Neural cell (in vitro differentiated cells): ENCODE results near the gene SCN8A. TPM values are rescaled to one million over a fixed set of nuclear protein-coding genes. Genes with fewer than 3 reads are reported as not detected.

Experiments used
- H2AFZ ChIP-seq: fragments of 200-600, 300-800 bp; sonication (generic), shearing (Covaris generic); 2 replicates; pipeline ENCODE4 v1.6.0; 2014; ENCODE audit warnings: low read depth, mild to moderate bottlenecking, antibody characterized with exemption, low read length, moderate library complexity
- H3F3A ChIP-seq: fragments of 200-600 bp; shearing (Covaris generic); 2 replicates; pipeline ENCODE4 v1.6.1; 2016; ENCODE audit warnings: mild to moderate bottlenecking, moderate library complexity, mixed read lengths, antibody characterized with exemption, low read length; ENCODE audit not compliant: insufficient read depth, poor library complexity, severe bottlenecking
- H3K27ac ChIP-seq: fragments of 200-600, 300-800 bp; sonication (generic), shearing (Covaris generic); 2 replicates; pipeline ENCODE4 v1.5.1; 2014; ENCODE audit warnings: mild to moderate bottlenecking, low read length, moderate library complexity
- H3K27me3 ChIP-seq: fragments of 300-800, 200-600 bp; sonication (generic), shearing (Covaris generic); 2 replicates; pipeline ENCODE4 v1.6.0; 2014; ENCODE audit warnings: mild to moderate bottlenecking, low read depth, low read length, moderate library complexity; ENCODE audit not compliant: insufficient read depth
- H3K36me3 ChIP-seq: fragments of 300-800, 200-600 bp; sonication (generic), shearing (Covaris generic); 2 replicates; pipeline ENCODE4 v1.5.1; 2014; ENCODE audit warnings: mild to moderate bottlenecking, antibody characterized with exemption, low read length, moderate library complexity; ENCODE audit not compliant: insufficient read depth
- H3K4me2 ChIP-seq: fragments of 300-800, 200-600 bp; sonication (generic), shearing (Covaris generic); 2 replicates; pipeline ENCODE4 v1.6.0; 2014; ENCODE audit warnings: mild to moderate bottlenecking, low read length
- H3K4me3 ChIP-seq: fragments of 300-800, 200-600 bp; sonication (generic), shearing (Covaris generic); 2 replicates; pipeline ENCODE4 v1.5.1; 2014; ENCODE audit warnings: mild to moderate bottlenecking, low read length, moderate library complexity
- H3K79me2 ChIP-seq: fragments of 200-600 bp; shearing (Covaris generic); replicated peaks from 2 replicates; pipeline ENCODE4 v1.6.0; 2014; ENCODE audit warnings: mild to moderate bottlenecking, low read length, moderate library complexity; ENCODE audit not compliant: insufficient read depth
- H3K9ac ChIP-seq: fragments of 300-800, 200-600 bp; sonication (generic), shearing (Covaris generic); 2 replicates; pipeline ENCODE4 v1.6.1; 2016; ENCODE audit warnings: mild to moderate bottlenecking, low read length, mixed read lengths
- H3K9me2 ChIP-seq: fragments of 200-600 bp; shearing (Covaris generic); 2 replicates; pipeline ENCODE4 v1.6.1; 2016; ENCODE audit warnings: mild to moderate bottlenecking, low read length, mixed read lengths; ENCODE audit not compliant: insufficient read depth
- H3K9me3 ChIP-seq: fragments of 200-600, 300-800 bp; sonication (generic), shearing (Covaris generic); 2 replicates; pipeline ENCODE4 v1.6.1; 2016; ENCODE audit warnings: mild to moderate bottlenecking, mixed run types, low read length, moderate library complexity, mixed read lengths
- H4K20me1 ChIP-seq: fragments of 200-600 bp; shearing (Covaris generic); 2 replicates; pipeline ENCODE4 v1.6.1; 2016; ENCODE audit warnings: mild to moderate bottlenecking, mixed run types; ENCODE audit not compliant: insufficient read depth
- CTCF ChIP-seq: fragments of 450-650 bp; IDR thresholded peaks from 2 replicates; pipeline ENCODE4 v1.5.1; 2014; ENCODE audit warnings: antibody characterized with exemption, mild to moderate bottlenecking, moderate library complexity; ENCODE audit not compliant: poor library complexity, severe bottlenecking
- EP300 ChIP-seq: fragments of 450-650 bp; conservative IDR thresholded peaks from 2 replicates; pipeline ENCODE4 v1.6.1; 2014; ENCODE audit warnings: antibody characterized with exemption, mild to moderate bottlenecking, moderate library complexity; ENCODE audit not compliant: poor library complexity, severe bottlenecking
- EZH2 ChIP-seq: fragments of 200-600, 300-800 bp; shearing (Covaris generic), sonication (generic); IDR thresholded peaks from 2 replicates; pipeline ENCODE4 v1.6.1; 2014; ENCODE audit warnings: antibody characterized with exemption, low read length, borderline replicate concordance, mild to moderate bottlenecking; ENCODE audit not compliant: insufficient read depth, poor library complexity, severe bottlenecking
- MXI1 ChIP-seq: fragments of 450-650 bp; conservative IDR thresholded peaks from 2 replicates; pipeline ENCODE4 v1.6.1; 2014; ENCODE audit warnings: antibody characterized with exemption, mild to moderate bottlenecking; ENCODE audit not compliant: poor library complexity, severe bottlenecking
- POLR2AphosphoS5 ChIP-seq: IDR thresholded peaks from 2 replicates; pipeline ENCODE4 v1.6.1; 2012
- RAD21 ChIP-seq: fragments of 450-650 bp; conservative IDR thresholded peaks from 2 replicates; pipeline ENCODE4 v1.6.1; 2014; ENCODE audit warnings: antibody characterized with exemption, mild to moderate bottlenecking, moderate library complexity
- REST ChIP-seq: IDR thresholded peaks from 2 replicates; pipeline ENCODE4 v1.6.1; 2012; ENCODE audit warnings: borderline replicate concordance
- SMC3 ChIP-seq: fragments of 450-650 bp; conservative IDR thresholded peaks from 2 replicates; pipeline ENCODE4 v1.6.1; 2014; ENCODE audit warnings: antibody characterized with exemption, mild to moderate bottlenecking, moderate library complexity; ENCODE audit not compliant: poor library complexity
- TAF1 ChIP-seq: IDR thresholded peaks from 2 replicates; pipeline ENCODE4 v1.6.1; 2012; ENCODE audit warnings: low read depth
- polyA plus RNA-seq: library from polyadenylated mRNA; depleted of rRNA; stranded (reverse); fragments of >200 nt; gene quantifications from 2 replicates; pipeline ENCODE4 v1.2.3, GENCODE V29; 2014

The SCN8A gene
- polyA plus RNA-seq, 1 donor from 2014 or later: 14.2 TPM

- Histone ChIP-seq H4K20me1 (no peaks in the 10 kb centered on the region), H3K9ac (no peak overlapping the region), H3F3A (no peaks in the 10 kb centered on the region), H3K79me2 (no peaks in the 10 kb centered on the region), H3K27me3 (no peaks in the 10 kb centered on the region), H3K4me2 (no peak overlapping the region), H3K36me3 (peaks cover 20% of the 10 kb centered on the region), H3K9me3 (no peaks in the 10 kb centered on the region), H3K4me3 (no peak overlapping the region), H3K27ac (no peak overlapping the region), H3K9me2 (no peaks in the 10 kb centered on the region), H2AFZ (no peak overlapping the region)
- TF ChIP-seq TAF1 (no peak), REST (no peak), EP300 (no peak), MXI1 (no peak), EZH2 (no peak)
Measured at GRCh38 chr12:51766067-51766676, 175.1 kb downstream of the SCN8A start.

- Histone ChIP-seq H3K27ac (no peak overlapping the region), H3K9me2 (no peaks in the 10 kb centered on the region), H3K4me3 (no peak overlapping the region), H3K9me3 (no peaks in the 10 kb centered on the region), H3K27me3 (no peaks in the 10 kb centered on the region), H2AFZ (no peak overlapping the region), H3K79me2 (no peaks in the 10 kb centered on the region), H3K4me2 (no peak overlapping the region), H4K20me1 (no peaks in the 10 kb centered on the region), H3K36me3 (peaks cover 26% of the 10 kb centered on the region), H3K9ac (no peak overlapping the region), H3F3A (no peaks in the 10 kb centered on the region)
- TF ChIP-seq EZH2: no peak
- no peak for TF ChIP-seq TAF1
- TF ChIP-seq RAD21: no peak
- TF ChIP-seq REST: no peak
- TF ChIP-seq MXI1: no peak
- no peak for TF ChIP-seq SMC3
- TF ChIP-seq POLR2AphosphoS5: no peak
- TF ChIP-seq EP300: no peak
- no peak for TF ChIP-seq CTCF
Measured at GRCh38 chr12:51771008-51771407, 180.0 kb downstream of the SCN8A start.
